Fibroblast of lung (primary cell): ENCODE measurements around the gene MYCT1.

ENCODE experiments used
- CTCF ChIP-seq, 2 donors: IDR thresholded peaks in 1 of 2; conservative IDR thresholded peaks in 1 of 2; 1 replicate in 1 of 2; 2 replicates in 1 of 2; pipeline ENCODE4 v1.5.1; 2011 to 2012; ENCODE audit warnings: low read length in 2 of 2, control low read depth in 1 of 2, inconsistent platforms in 1 of 2, low read depth in 1 of 2, mild to moderate bottlenecking in 1 of 2
- EZH2 ChIP-seq: IDR thresholded peaks from 2 replicates; pipeline ENCODE4 v1.5.1; 2012; ENCODE audit warnings: low read length, control low read depth, mild to moderate bottlenecking; ENCODE audit errors: missing control alignments

- TF ChIP-seq CTCF (conservative IDR thresholded peaks at IDR 0.05 in 1 of 2, IDR thresholded peaks at IDR 0.05 in 1 of 2; ENCODE audit: low read depth in 1 of 2, low read length in 2 of 2) (no peak), EZH2 (no peak)
These were observed 2.7 kb downstream of the MYCT1 start for GRCh38 chr6:152700427-152700826.
